Neural cell (in vitro differentiated cells): Measurements from ENCODE around the gene LIMS2. TPM values are rescaled to one million over a fixed set of nuclear protein-coding genes. Genes with fewer than 3 reads are reported as not detected.

Experiments
- H2AFZ ChIP-seq: fragments of 200-600, 300-800 bp; sonication (generic), shearing (Covaris generic); 2 replicates; pipeline ENCODE4 v1.6.0; 2014; ENCODE audit warnings: low read depth, mild to moderate bottlenecking, antibody characterized with exemption, low read length, moderate library complexity
- H3F3A ChIP-seq: fragments of 200-600 bp; shearing (Covaris generic); 2 replicates; pipeline ENCODE4 v1.6.1; 2016; ENCODE audit warnings: mild to moderate bottlenecking, moderate library complexity, mixed read lengths, antibody characterized with exemption, low read length; ENCODE audit not compliant: insufficient read depth, poor library complexity, severe bottlenecking
- H3K27ac ChIP-seq: fragments of 200-600, 300-800 bp; sonication (generic), shearing (Covaris generic); 2 replicates; pipeline ENCODE4 v1.5.1; 2014; ENCODE audit warnings: mild to moderate bottlenecking, low read length, moderate library complexity
- H3K27me3 ChIP-seq: fragments of 300-800, 200-600 bp; sonication (generic), shearing (Covaris generic); 2 replicates; pipeline ENCODE4 v1.6.0; 2014; ENCODE audit warnings: mild to moderate bottlenecking, low read depth, low read length, moderate library complexity; ENCODE audit not compliant: insufficient read depth
- H3K36me3 ChIP-seq: fragments of 300-800, 200-600 bp; sonication (generic), shearing (Covaris generic); 2 replicates; pipeline ENCODE4 v1.5.1; 2014; ENCODE audit warnings: mild to moderate bottlenecking, antibody characterized with exemption, low read length, moderate library complexity; ENCODE audit not compliant: insufficient read depth
- H3K4me2 ChIP-seq: fragments of 300-800, 200-600 bp; sonication (generic), shearing (Covaris generic); 2 replicates; pipeline ENCODE4 v1.6.0; 2014; ENCODE audit warnings: mild to moderate bottlenecking, low read length
- H3K4me3 ChIP-seq: fragments of 300-800, 200-600 bp; sonication (generic), shearing (Covaris generic); 2 replicates; pipeline ENCODE4 v1.5.1; 2014; ENCODE audit warnings: mild to moderate bottlenecking, low read length, moderate library complexity
- H3K79me2 ChIP-seq: fragments of 200-600 bp; shearing (Covaris generic); replicated peaks from 2 replicates; pipeline ENCODE4 v1.6.0; 2014; ENCODE audit warnings: mild to moderate bottlenecking, low read length, moderate library complexity; ENCODE audit not compliant: insufficient read depth
- H3K9ac ChIP-seq: fragments of 300-800, 200-600 bp; sonication (generic), shearing (Covaris generic); 2 replicates; pipeline ENCODE4 v1.6.1; 2016; ENCODE audit warnings: mild to moderate bottlenecking, low read length, mixed read lengths
- H3K9me2 ChIP-seq: fragments of 200-600 bp; shearing (Covaris generic); 2 replicates; pipeline ENCODE4 v1.6.1; 2016; ENCODE audit warnings: mild to moderate bottlenecking, low read length, mixed read lengths; ENCODE audit not compliant: insufficient read depth
- H3K9me3 ChIP-seq: fragments of 200-600, 300-800 bp; sonication (generic), shearing (Covaris generic); 2 replicates; pipeline ENCODE4 v1.6.1; 2016; ENCODE audit warnings: mild to moderate bottlenecking, mixed run types, low read length, moderate library complexity, mixed read lengths
- H4K20me1 ChIP-seq: fragments of 200-600 bp; shearing (Covaris generic); 2 replicates; pipeline ENCODE4 v1.6.1; 2016; ENCODE audit warnings: mild to moderate bottlenecking, mixed run types; ENCODE audit not compliant: insufficient read depth
- CTCF ChIP-seq: fragments of 450-650 bp; IDR thresholded peaks from 2 replicates; pipeline ENCODE4 v1.5.1; 2014; ENCODE audit warnings: antibody characterized with exemption, mild to moderate bottlenecking, moderate library complexity; ENCODE audit not compliant: poor library complexity, severe bottlenecking
- EP300 ChIP-seq: fragments of 450-650 bp; conservative IDR thresholded peaks from 2 replicates; pipeline ENCODE4 v1.6.1; 2014; ENCODE audit warnings: antibody characterized with exemption, mild to moderate bottlenecking, moderate library complexity; ENCODE audit not compliant: poor library complexity, severe bottlenecking
- EZH2 ChIP-seq: fragments of 200-600, 300-800 bp; shearing (Covaris generic), sonication (generic); IDR thresholded peaks from 2 replicates; pipeline ENCODE4 v1.6.1; 2014; ENCODE audit warnings: antibody characterized with exemption, low read length, borderline replicate concordance, mild to moderate bottlenecking; ENCODE audit not compliant: insufficient read depth, poor library complexity, severe bottlenecking
- MXI1 ChIP-seq: fragments of 450-650 bp; conservative IDR thresholded peaks from 2 replicates; pipeline ENCODE4 v1.6.1; 2014; ENCODE audit warnings: antibody characterized with exemption, mild to moderate bottlenecking; ENCODE audit not compliant: poor library complexity, severe bottlenecking
- POLR2AphosphoS5 ChIP-seq: IDR thresholded peaks from 2 replicates; pipeline ENCODE4 v1.6.1; 2012
- RAD21 ChIP-seq: fragments of 450-650 bp; conservative IDR thresholded peaks from 2 replicates; pipeline ENCODE4 v1.6.1; 2014; ENCODE audit warnings: antibody characterized with exemption, mild to moderate bottlenecking, moderate library complexity
- SMC3 ChIP-seq: fragments of 450-650 bp; conservative IDR thresholded peaks from 2 replicates; pipeline ENCODE4 v1.6.1; 2014; ENCODE audit warnings: antibody characterized with exemption, mild to moderate bottlenecking, moderate library complexity; ENCODE audit not compliant: poor library complexity
- TAF1 ChIP-seq: IDR thresholded peaks from 2 replicates; pipeline ENCODE4 v1.6.1; 2012; ENCODE audit warnings: low read depth
- polyA plus RNA-seq: library from polyadenylated mRNA; depleted of rRNA; stranded (reverse); fragments of >200 nt; gene quantifications from 2 replicates; pipeline ENCODE4 v1.2.3, GENCODE V29; 2014
- TF ChIP-seq, protein P1 (sequence below): IDR thresholded peaks from 2 replicates; pipeline ENCODE4 v1.6.1; 2012; ENCODE audit warnings: borderline replicate concordance

LIMS2 gene
- polyA plus RNA-seq, 1 donor from 2014 or later, result not detected

DNA sequence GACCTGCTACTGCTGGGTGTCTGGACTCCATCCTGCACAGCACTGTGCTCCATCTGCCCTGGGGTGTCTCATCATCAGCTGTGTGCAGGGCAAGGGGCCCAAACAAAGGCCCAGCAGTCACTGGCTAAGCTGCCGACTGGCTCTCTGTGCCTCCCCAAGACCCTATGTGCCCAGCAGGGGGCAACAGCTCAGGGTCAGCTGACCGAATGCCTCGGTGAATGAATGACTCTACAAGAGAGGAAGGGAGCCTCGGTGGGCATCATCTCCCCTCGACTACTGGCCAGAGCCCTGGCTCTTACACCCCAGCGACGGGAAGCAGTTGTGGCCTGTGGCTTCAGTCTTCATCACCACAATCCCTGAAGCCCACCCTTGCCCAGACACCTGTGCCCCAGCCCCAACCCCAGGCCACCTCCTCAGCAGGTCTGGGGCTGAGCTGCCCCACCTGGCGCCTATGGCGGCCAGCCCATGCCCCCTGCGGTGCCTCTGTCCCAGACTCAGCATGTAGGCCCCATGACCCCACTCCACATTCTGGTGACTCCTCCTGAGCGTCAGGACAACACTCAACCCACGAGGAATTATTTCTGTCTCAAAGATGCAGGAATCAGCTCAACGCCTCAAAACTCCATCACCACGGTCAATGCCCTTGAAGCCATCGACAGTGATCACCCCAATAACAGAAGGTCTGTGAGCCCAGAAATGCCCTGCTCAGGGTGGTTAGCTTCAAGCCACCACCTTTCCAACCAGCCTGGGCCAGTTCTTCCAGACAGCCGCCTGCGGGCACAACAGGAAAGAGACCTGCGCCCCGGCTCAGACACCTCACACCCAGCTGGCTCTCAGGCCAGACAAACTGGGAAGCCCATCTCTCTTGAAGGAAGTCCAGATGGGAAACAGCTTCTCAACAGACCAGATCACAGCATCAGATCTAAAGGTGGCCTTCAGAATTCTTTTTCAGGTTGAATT is 31.0 kb downstream of the LIMS2 start:
- TF ChIP-seq TAF1 (no peak), POLR2AphosphoS5 (no peak), CTCF (no peak), EZH2 (no peak), SMC3 (no peak), RAD21 (no peak)
- TF ChIP-seq, protein P1, sequence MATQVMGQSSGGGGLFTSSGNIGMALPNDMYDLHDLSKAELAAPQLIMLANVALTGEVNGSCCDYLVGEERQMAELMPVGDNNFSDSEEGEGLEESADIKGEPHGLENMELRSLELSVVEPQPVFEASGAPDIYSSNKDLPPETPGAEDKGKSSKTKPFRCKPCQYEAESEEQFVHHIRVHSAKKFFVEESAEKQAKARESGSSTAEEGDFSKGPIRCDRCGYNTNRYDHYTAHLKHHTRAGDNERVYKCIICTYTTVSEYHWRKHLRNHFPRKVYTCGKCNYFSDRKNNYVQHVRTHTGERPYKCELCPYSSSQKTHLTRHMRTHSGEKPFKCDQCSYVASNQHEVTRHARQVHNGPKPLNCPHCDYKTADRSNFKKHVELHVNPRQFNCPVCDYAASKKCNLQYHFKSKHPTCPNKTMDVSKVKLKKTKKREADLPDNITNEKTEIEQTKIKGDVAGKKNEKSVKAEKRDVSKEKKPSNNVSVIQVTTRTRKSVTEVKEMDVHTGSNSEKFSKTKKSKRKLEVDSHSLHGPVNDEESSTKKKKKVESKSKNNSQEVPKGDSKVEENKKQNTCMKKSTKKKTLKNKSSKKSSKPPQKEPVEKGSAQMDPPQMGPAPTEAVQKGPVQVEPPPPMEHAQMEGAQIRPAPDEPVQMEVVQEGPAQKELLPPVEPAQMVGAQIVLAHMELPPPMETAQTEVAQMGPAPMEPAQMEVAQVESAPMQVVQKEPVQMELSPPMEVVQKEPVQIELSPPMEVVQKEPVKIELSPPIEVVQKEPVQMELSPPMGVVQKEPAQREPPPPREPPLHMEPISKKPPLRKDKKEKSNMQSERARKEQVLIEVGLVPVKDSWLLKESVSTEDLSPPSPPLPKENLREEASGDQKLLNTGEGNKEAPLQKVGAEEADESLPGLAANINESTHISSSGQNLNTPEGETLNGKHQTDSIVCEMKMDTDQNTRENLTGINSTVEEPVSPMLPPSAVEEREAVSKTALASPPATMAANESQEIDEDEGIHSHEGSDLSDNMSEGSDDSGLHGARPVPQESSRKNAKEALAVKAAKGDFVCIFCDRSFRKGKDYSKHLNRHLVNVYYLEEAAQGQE, result no peak
- H3K4me2 ChIP-seq, result no peak overlapping the region
- H3K9me2 ChIP-seq, result no peaks in the 10 kb centered on the region
- no peak overlapping the region for H2AFZ ChIP-seq
- H4K20me1 ChIP-seq, result no peaks in the 10 kb centered on the region
- no peaks in the 10 kb centered on the region for H3K79me2 ChIP-seq
- no peaks in the 10 kb centered on the region for H3K27me3 ChIP-seq
- no peaks in the 10 kb centered on the region for H3K9me3 ChIP-seq
- no peak overlapping the region for H3K4me3 ChIP-seq
- no peaks in the 10 kb centered on the region for H3K36me3 ChIP-seq
- no peak overlapping the region for H3K9ac ChIP-seq
- H3F3A ChIP-seq, result no peaks in the 10 kb centered on the region
- no peak overlapping the region for H3K27ac ChIP-seq

GRCh38 chr2:127643439-127644065 is 31.8 kb downstream of the LIMS2 start:
- H4K20me1 ChIP-seq, result no peaks in the 10 kb centered on the region
- H3K9me3 ChIP-seq, result no peaks in the 10 kb centered on the region
- no peaks in the 10 kb centered on the region for H3K27me3 ChIP-seq
- H2AFZ ChIP-seq, result no peak overlapping the region
- no peaks in the 10 kb centered on the region for H3K9me2 ChIP-seq
- H3K4me2 ChIP-seq, result no peak overlapping the region
- no peaks in the 10 kb centered on the region for H3K79me2 ChIP-seq
- no peak overlapping the region for H3K4me3 ChIP-seq
- H3K27ac ChIP-seq, result no peak overlapping the region
- H3K9ac ChIP-seq, result no peak overlapping the region
- no peaks in the 10 kb centered on the region for H3F3A ChIP-seq
- no peak for TF ChIP-seq EZH2
- TF ChIP-seq EP300, result no peak
- TF ChIP-seq MXI1, result no peak
- no peak for TF ChIP-seq TAF1
- TF ChIP-seq RAD21, result no peak
- no peak for TF ChIP-seq CTCF
- TF ChIP-seq, protein P1, result no peak
- no peak for TF ChIP-seq POLR2AphosphoS5
- no peak for TF ChIP-seq SMC3
- H3K36me3 ChIP-seq, result no peaks in the 10 kb centered on the region
